GM23338 (cell line): ENCODE measurements around the gene USP27X.

Experiments used
- CREB1 ChIP-seq: fragments of 250-450 bp; sonication (Bioruptor Pico); IDR thresholded peaks from 2 replicates; pipeline ENCODE4 v1.5.0; 2020; ENCODE audit warnings: low read depth, mild to moderate bottlenecking, moderate library complexity
- CTCF ChIP-seq, 2 experiments: fragments of 200-600 bp in 1 of 2; sonication (generic) in 1 of 2; conservative IDR thresholded peaks; 2 replicates each; pipeline versions ENCODE4 v1.5.1 to v1.6.1; 2016 to 2017; ENCODE audit warnings: antibody characterized with exemption in 2 of 2, low read depth in 2 of 2, mild to moderate bottlenecking in 2 of 2, moderate library complexity in 1 of 2
- EZH2 ChIP-seq: fragments of 200-600 bp; sonication (generic); IDR thresholded peaks from one replicate; pipeline ENCODE4 v1.8.0; 2017; ENCODE audit warnings: antibody characterized with exemption, mild to moderate bottlenecking, low read depth; ENCODE audit not compliant: unreplicated experiment
- EZH2phosphoT487 ChIP-seq: fragments of 200-600 bp; sonication (generic); IDR thresholded peaks from one replicate; pipeline ENCODE4 v1.8.1; 2018; ENCODE audit warnings: antibody characterized with exemption; ENCODE audit not compliant: unreplicated experiment
- JUNB ChIP-seq: IDR thresholded peaks from one replicate; pipeline ENCODE4 v1.6.1; 2016; ENCODE audit warnings: antibody characterized with exemption; ENCODE audit not compliant: unreplicated experiment
- POLR2AphosphoS5 ChIP-seq: IDR thresholded peaks from 2 replicates; pipeline ENCODE4 v1.6.1; 2016; ENCODE audit warnings: antibody characterized with exemption, low read depth
- REST ChIP-seq: IDR thresholded peaks from one replicate; pipeline ENCODE4 v1.6.1; 2018; ENCODE audit warnings: antibody characterized with exemption; ENCODE audit not compliant: unreplicated experiment
- STAT1 ChIP-seq: IDR thresholded peaks from one replicate; pipeline ENCODE4 v1.6.1; 2016; ENCODE audit warnings: antibody characterized with exemption; ENCODE audit not compliant: unreplicated experiment
- ZNF462 ChIP-seq: fragments of 250-450 bp; sonication (Bioruptor Pico); IDR thresholded peaks from 2 replicates; pipeline ENCODE4 v1.5.0; 2020; ENCODE audit warnings: mild to moderate bottlenecking, moderate library complexity

GRCh38 chrX:49844611-49845010, 34.7 kb upstream of the USP27X start:
- TF ChIP-seq EZH2 (no peak), CTCF (conservative IDR thresholded peaks at IDR 0.05; ENCODE audit: low read depth in 2 of 2) (no peak), POLR2AphosphoS5 (no peak), JUNB (no peak), EZH2phosphoT487 (no peak), CREB1 (CRISPR knock-in tag) (no peak), ZNF462 (CRISPR knock-in tag) (no peak), REST (no peak), STAT1 (no peak)
